H4 (cell line): ENCODE measurements around the gene LAMC1. TPM values are rescaled to one million over a fixed set of nuclear protein-coding genes. Genes with fewer than 3 reads are reported as not detected.

Experiments
- DNase-seq: peaks from one replicate; pipeline ENCODE4 v3.0.0-alpha.2; 2015; ENCODE audit warnings: low spot score
- total RNA-seq: library from RNA; depleted of rRNA; stranded (reverse); fragments of >200 nt; shearing (Covaris generic); gene quantifications from 2 replicates; pipeline ENCODE4 v1.2.3, GENCODE V29; 2014; rRNA removed

LAMC1 gene
- total RNA-seq, 1 experiment from 2014 or later: 122 TPM

GRCh38 chr1:183191833-183192232 is 168.6 kb downstream of the LAMC1 start:
- peak; percentile 15 for DNase-seq

DNA sequence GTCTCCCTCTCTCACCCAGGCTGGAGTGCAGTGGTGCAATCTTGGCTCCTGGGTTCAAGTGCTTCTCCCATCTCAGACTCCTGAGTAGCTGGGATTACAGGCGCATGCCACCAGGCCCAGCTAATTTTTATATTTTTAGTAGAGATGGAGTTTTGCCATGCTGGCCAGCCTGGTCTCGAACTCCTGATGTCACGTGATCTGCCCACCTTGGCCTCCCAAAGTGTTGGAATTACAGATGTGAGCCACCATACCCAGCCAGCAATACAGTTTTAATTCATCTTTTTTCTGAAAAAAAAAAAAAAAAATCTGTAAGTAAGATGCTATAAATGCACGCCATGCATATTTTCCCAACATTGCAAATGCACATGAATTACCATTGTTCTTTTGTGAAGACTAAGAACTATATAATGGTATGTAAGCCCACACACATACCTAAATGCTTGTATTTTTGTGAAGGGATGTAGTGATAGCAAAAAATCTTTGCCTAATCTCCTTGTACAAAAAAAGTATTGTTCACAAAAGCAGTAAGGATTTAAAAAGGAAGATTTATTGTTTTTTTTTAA is 170.8 kb downstream of the LAMC1 start:
- DNase-seq: no peak

DNA sequence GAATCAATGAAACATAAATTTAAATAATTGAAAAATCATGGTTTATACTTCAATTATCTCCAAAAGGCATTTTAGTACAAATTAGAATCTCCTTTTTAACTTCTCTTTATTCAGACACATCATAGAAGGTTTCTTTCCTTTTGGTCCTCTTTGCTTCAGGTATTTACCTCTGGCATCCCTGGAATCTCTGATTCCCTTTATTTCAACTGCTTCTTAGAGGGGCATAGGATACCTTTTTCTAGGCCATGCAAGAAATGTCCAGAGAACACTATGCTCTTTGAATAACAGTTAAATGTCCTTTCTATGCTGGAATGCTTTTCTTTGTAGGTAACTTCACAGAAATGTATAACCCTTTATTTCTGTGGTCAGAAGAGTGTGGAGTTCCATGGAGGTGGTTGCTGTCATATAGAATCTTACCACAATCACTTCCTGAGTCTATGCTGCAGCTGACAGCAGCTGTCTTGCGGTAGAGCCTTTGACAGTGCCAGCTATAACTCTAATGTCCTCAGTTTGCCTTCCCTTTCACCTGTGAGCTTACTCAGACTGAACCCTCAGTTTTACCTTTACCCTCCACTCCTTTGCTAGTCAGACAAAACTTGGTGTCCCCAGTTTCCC is 171.4 kb downstream of the LAMC1 start:
- no peak for DNase-seq

DNA sequence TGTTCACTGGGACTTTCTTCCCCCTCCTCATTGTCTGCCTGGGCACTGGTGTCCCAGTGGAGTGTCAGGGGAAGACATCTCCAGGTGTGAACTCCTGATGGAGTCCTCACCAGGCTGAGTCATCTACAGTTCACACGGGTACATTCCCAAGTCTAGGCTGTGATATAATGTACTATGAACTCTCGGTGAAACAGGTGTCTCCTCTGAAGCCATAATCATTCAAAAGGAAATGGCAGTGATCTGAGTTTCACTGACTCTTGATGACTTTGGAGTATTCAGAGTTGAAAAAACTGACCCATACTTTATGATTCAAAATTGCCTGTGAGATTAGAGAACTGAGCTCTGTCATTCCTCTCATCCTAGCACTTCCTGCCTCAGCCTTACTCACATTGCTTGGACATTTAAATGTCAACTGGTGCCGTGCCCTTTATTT is 171.9 kb downstream of the LAMC1 start:
- DNase-seq: no peak

Other genes with a start within 250 kb of the LAMC1 start
- 2.5 and 4.0 TPM in 2 replicates for gene NPL, start 233.6 kb upstream of the LAMC1 start, total RNA-seq
- 114 and 142 TPM in 2 replicates for gene DHX9, start 184.1 kb upstream of the LAMC1 start, total RNA-seq
- gene SHCBP1L, start 70.3 kb upstream of the LAMC1 start, total RNA-seq: not detected in 2 replicates
- gene LAMC2, start 162.8 kb downstream of the LAMC1 start, total RNA-seq: 0.10 TPM in 1 of 2 replicates, not detected in the other